Naive thymus-derived CD8-positive, alpha-beta T cell (primary cell): ENCODE data around the gene GUCY1A2. TPM values are rescaled to one million over a fixed set of nuclear protein-coding genes. Genes with fewer than 3 reads are reported as not detected.

ENCODE experiments used
- ATAC-seq, 2 donors: fragments of 150-1000 bp; cut with Tn5 transposase in 1 of 2; sonication (Bioruptor Pico), chemical (Tn5 transposase) in 1 of 2; 1 replicate in 1 of 2; 2 replicates in 1 of 2; pipeline ENCODE4 v1.10.0; 2021; ENCODE audit warnings: mild to moderate bottlenecking in 2 of 2, moderate library complexity in 2 of 2
- POLR2A ChIA-PET: fragments of 350-600 bp; sonication (Branson Sonifier 250); formaldehyde crosslinking; loops from one replicate; lab custom pipeline; 2021; ENCODE audit warnings: antibody characterized with exemption; lab: Charles Lee
- DNase-seq, 10 donors: peaks; one replicate each; pipeline versions ENCODE4 v3.0.0 to v3.0.0-alpha.2; 2020 to 2022
- H3K27ac Mint-ChIP-seq, 10 donors: one replicate each; pipeline ENCODE4 v1.8.0; 2020 to 2022; ENCODE audit warnings: mild to moderate bottlenecking in 10 of 10, mixed read lengths in 10 of 10, moderate library complexity in 4 of 10, inconsistent platforms in 1 of 10
- H3K27me3 Mint-ChIP-seq, 5 donors: one replicate each; pipeline ENCODE4 v1.8.0; 2021 to 2022; ENCODE audit warnings: mixed read lengths in 5 of 5
- H3K36me3 Mint-ChIP-seq, 3 donors: one replicate each; pipeline ENCODE4 v1.8.0; 2020 to 2022; ENCODE audit warnings: mixed read lengths in 3 of 3, mild to moderate bottlenecking in 2 of 3, inconsistent platforms in 1 of 3
- H3K4me1 Mint-ChIP-seq, 4 donors: one replicate each; pipeline ENCODE4 v1.8.0; 2021 to 2022; ENCODE audit warnings: mixed read lengths in 4 of 4
- H3K4me3 Mint-ChIP-seq, 10 donors: one replicate each; pipeline ENCODE4 v1.8.0; 2020 to 2022; ENCODE audit warnings: mild to moderate bottlenecking in 10 of 10, mixed read lengths in 10 of 10, moderate library complexity in 6 of 10, inconsistent platforms in 1 of 10
- H3K9me3 Mint-ChIP-seq, 9 donors: one replicate each; pipeline ENCODE4 v1.8.0; 2020 to 2022; ENCODE audit warnings: mixed read lengths in 9 of 9, mild to moderate bottlenecking in 3 of 9, inconsistent platforms in 1 of 9, moderate library complexity in 1 of 9
- polyA plus RNA-seq, 3 donors: library from polyadenylated mRNA; unstranded; fragments of 300-500 nt; fragmentation: Illumina TruSeq; gene quantifications; one replicate each; pipeline ENCODE4 v1.2.3, GENCODE V29; 2021
- total RNA-seq, 8 experiments: library from RNA in 2 of 8; stranded (reverse) in 2 of 8; gene quantifications; one replicate each; pipeline ENCODE4 v1.2.3 and lab custom pipeline; 2021 to 2026

GUCY1A2 gene
- total and polyA plus RNA-seq, 5 experiments from 2014 or later, result not detected

GRCh38 chr11:107018902-107019493, 722 bp upstream of the GUCY1A2 start:
- Mint-ChIP-seq H3K4me3 (peak overlapping the region in 4 of 10 donors; percentile 4 to 64 (median 18)), H3K27ac (no peak overlapping the region), H3K4me1 (peaks cover 3 to 6% (median 5%) of the 10 kb centered on the region in 4 donors), H3K27me3 (peaks cover 28 to 50% (median 43%) of the 10 kb centered on the region in 5 donors), H3K36me3 (peaks cover 0 to 9% (median 6%) of the 10 kb centered on the region in 3 donors), H3K9me3 (peaks cover 0 to 9% (median 0%) of the 10 kb centered on the region in 9 donors)
- no peak for DNase-seq
- no peak for ATAC-seq
- POLR2A ChIA-PET, result no interaction called here

- Mint-ChIP-seq H3K36me3 (peaks cover 0 to 9% (median 6%) of the 10 kb centered on the region in 3 donors), H3K27ac (peak overlapping the region in 1 of 10 donors; percentile 26), H3K9me3 (peaks cover 0 to 8% (median 0%) of the 10 kb centered on the region in 9 donors), H3K27me3 (peaks cover 25 to 46% (median 42%) of the 10 kb centered on the region in 5 donors), H3K4me1 (peaks cover 3 to 6% (median 5%) of the 10 kb centered on the region in 4 donors), H3K4me3 (peak overlapping the region in 7 of 10 donors; percentile 7 to 76 (median 64))
- POLR2A ChIA-PET, result no interaction called here
- DNase-seq (no peak), ATAC-seq (no peak)
These were observed 650 bp downstream of the GUCY1A2 start for GRCh38 chr11:107017433-107018218.

GRCh38 chr11:107017104-107017432, 1.2 kb downstream of the GUCY1A2 start:
- H3K36me3 Mint-ChIP-seq, result peaks cover 0 to 9% (median 6%) of the 10 kb centered on the region in 3 donors
- H3K27ac Mint-ChIP-seq, result peak overlapping the region in 1 of 10 donors; percentile 26
- H3K9me3 Mint-ChIP-seq, result peaks cover 0 to 6% (median 0%) of the 10 kb centered on the region in 9 donors
- POLR2A ChIA-PET, result no interaction called here
- peaks cover 24 to 44% (median 37%) of the 10 kb centered on the region in 5 donors for H3K27me3 Mint-ChIP-seq
- H3K4me1 Mint-ChIP-seq, result peaks cover 3 to 6% (median 5%) of the 10 kb centered on the region in 4 donors
- ATAC-seq, result no peak
- peak overlapping the region in 8 of 10 donors; percentile 7 to 76 (median 60) for H3K4me3 Mint-ChIP-seq
- DNase-seq, result no peak

GRCh38 chr11:107014871-107015270, 3.4 kb downstream of the GUCY1A2 start:
- Mint-ChIP-seq H3K27ac (no peak overlapping the region), H3K4me3 (no peak overlapping the region), H3K4me1 (peaks cover 3 to 6% (median 5%) of the 10 kb centered on the region in 4 donors), H3K36me3 (peaks cover 0 to 9% (median 6%) of the 10 kb centered on the region in 3 donors), H3K9me3 (peaks cover 0 to 7% (median 4%) of the 10 kb centered on the region in 9 donors), H3K27me3 (peaks cover 17 to 34% (median 25%) of the 10 kb centered on the region in 5 donors)
- POLR2A ChIA-PET, result no interaction called here
- no peak for DNase-seq
- ATAC-seq, result no peak

- Mint-ChIP-seq H3K27ac (no peak overlapping the region), H3K27me3 (peaks cover 11 to 21% (median 14%) of the 10 kb centered on the region in 5 donors), H3K36me3 (peaks cover 0 to 6% (median under 1%) of the 10 kb centered on the region in 3 donors), H3K4me3 (no peak overlapping the region), H3K4me1 (peaks cover under 1 to 2% (median under 1%) of the 10 kb centered on the region in 4 donors), H3K9me3 (peaks cover 0 to 10% (median 4%) of the 10 kb centered on the region in 9 donors)
- POLR2A ChIA-PET, result no interaction called here
- DNase-seq (no peak), ATAC-seq (no peak)
These were observed 6.3 kb downstream of the GUCY1A2 start for GRCh38 chr11:107011977-107012376.

DNA sequence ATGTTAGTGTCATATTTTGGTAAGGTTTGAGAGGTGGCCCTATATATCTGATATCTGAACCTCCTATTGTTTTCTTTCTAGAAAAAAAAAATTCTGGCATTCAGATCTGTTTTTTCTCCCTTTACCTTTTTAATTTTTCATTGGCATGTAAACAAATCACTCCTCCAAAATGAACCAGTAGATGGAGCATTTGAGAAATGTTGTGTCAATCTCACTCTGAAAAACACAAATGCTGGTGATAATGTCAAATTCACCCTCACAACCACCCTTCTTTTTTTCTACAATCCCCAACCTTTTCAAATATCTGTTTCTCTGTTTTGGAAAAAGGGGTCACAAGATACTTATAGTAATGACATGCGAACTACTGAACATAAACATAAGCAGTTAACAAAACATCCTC, 9.1 kb downstream of the GUCY1A2 start:
- H3K4me3 Mint-ChIP-seq, result no peak overlapping the region

DNA sequence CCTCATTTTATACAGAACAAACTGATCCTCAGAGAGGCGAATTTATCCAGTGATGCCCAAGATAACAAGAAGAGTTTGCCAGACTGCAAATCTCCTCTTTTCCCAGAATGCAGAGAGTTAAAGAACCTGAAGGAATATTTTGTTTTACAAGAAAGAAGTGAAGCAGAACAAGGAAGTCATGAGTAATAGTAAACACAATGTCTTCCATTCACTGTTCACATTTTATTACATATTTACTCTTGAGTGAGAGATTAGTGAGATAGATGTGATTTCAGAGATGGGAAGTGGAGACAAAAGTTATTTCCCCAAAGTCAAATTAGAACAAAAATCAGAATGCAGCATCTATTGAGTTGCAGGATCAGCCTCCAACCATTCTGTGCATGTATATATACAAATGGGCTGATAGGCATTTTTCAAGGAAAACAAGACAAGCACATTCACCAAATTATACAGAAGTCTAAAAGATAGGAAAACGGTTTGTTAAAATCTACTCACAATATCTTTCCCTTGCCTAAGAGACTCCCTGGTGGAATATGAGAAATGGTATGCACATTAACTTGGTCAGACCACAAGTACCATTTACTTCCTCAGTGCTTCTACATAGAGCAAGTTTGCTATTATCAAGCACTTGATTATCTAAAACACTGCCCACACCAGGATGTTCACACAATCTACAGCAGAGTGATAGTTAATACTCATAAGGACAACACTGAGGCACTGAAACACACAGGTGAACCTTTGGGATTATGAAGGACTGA, 12.0 kb downstream of the GUCY1A2 start:
- peaks cover 0 to 4% (median 0%) of the 10 kb centered on the region in 5 donors for H3K27me3 Mint-ChIP-seq
- POLR2A ChIA-PET, result no interaction called here
- no peaks in the 10 kb centered on the region for H3K36me3 Mint-ChIP-seq
- H3K4me1 Mint-ChIP-seq, result no peaks in the 10 kb centered on the region
- peaks cover 0 to 17% (median 2%) of the 10 kb centered on the region in 9 donors for H3K9me3 Mint-ChIP-seq
- no peak overlapping the region for H3K4me3 Mint-ChIP-seq
- DNase-seq (no peak), ATAC-seq (no peak)
- no peak overlapping the region for H3K27ac Mint-ChIP-seq

More for the DNA sequence above, 9.1 kb downstream of the GUCY1A2 start:
- H3K27me3 Mint-ChIP-seq, result peaks cover 0 to 2% (median 0%) of the 10 kb centered on the region in 5 donors
- peaks cover 0 to 17% (median 2%) of the 10 kb centered on the region in 9 donors for H3K9me3 Mint-ChIP-seq
- H3K27ac Mint-ChIP-seq, result no peak overlapping the region
- H3K36me3 Mint-ChIP-seq, result no peaks in the 10 kb centered on the region
- no peak for DNase-seq
- no peak for ATAC-seq
- POLR2A ChIA-PET, result no interaction called here
- H3K4me1 Mint-ChIP-seq, result no peaks in the 10 kb centered on the region

DNA sequence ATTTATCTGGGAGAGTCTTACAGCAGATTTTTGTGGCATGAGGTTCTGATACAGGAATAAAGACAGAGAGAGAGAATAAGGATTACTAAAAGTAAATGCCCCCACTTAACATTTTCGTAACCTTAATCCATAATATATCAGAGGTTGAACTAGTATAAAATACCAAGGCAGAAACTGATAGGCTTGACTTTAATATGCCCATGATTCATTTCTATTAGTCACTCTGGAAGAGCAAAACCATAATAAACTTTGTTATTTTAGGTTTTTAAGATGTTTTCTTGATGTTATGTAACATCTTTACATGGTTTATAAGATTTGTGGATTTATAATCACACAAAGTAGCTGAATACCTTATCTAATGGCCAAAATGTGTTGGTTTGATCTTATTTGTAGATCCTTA, 19.1 kb downstream of the GUCY1A2 start:
- POLR2A ChIA-PET, result no interaction called here
- no peaks in the 10 kb centered on the region for H3K36me3 Mint-ChIP-seq
- H3K4me1 Mint-ChIP-seq, result no peaks in the 10 kb centered on the region
- DNase-seq, result no peak
- H3K27me3 Mint-ChIP-seq, result peaks cover 0 to 4% (median 0%) of the 10 kb centered on the region in 5 donors
- ATAC-seq, result no peak
- no peak overlapping the region for H3K4me3 Mint-ChIP-seq
- peaks cover 0 to 2% (median 0%) of the 10 kb centered on the region in 9 donors for H3K9me3 Mint-ChIP-seq
- no peak overlapping the region for H3K27ac Mint-ChIP-seq

- no peak overlapping the region for H3K4me3 Mint-ChIP-seq
- no peaks in the 10 kb centered on the region for H3K4me1 Mint-ChIP-seq
- peaks cover 0 to 4% (median 0%) of the 10 kb centered on the region in 5 donors for H3K27me3 Mint-ChIP-seq
- H3K36me3 Mint-ChIP-seq, result no peaks in the 10 kb centered on the region
- no peak for ATAC-seq
- H3K9me3 Mint-ChIP-seq, result peaks cover 0 to 3% (median 0%) of the 10 kb centered on the region in 9 donors
- H3K27ac Mint-ChIP-seq, result no peak overlapping the region
- DNase-seq, result no peak
- POLR2A ChIA-PET, result no interaction called here
These were observed 19.4 kb downstream of the GUCY1A2 start for GRCh38 chr11:106998916-106999188.

DNA sequence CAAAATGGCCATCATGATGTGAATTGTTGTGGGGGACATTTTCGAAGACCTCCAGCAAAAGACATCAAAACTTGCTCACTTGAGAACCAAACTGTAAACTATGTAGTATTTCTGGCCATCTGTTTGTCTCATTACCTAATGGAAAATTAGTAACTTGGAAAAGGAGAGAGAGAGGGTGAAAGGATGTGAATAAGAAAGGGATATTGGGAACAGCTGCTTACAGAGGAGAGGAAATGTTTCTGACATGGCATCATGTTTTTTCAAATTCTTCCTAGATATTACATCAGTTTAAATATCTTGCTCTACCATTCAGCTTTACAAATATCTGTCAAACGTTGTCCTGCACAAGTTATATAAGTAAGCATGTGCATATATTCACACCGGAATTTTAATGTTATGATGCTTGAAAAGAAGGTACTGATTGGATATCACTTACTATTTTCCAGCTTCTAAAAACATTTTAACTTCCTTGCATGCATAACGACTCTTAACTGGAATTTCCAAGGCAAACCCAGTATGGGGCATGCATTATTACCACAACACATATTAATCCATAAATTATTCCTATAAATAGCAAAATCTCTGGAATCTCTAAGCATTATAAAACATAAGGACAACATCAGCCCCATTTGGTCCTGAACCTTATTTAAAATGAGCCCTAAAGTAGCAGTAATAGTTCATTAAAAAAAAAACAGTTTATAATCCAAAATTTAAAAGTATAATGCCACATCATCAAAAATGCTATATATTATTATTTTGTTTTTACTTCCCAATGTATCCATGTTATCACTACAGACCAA, 20.0 kb downstream of the GUCY1A2 start:
- H3K4me1 Mint-ChIP-seq, result no peaks in the 10 kb centered on the region
- H3K36me3 Mint-ChIP-seq, result no peaks in the 10 kb centered on the region
- POLR2A ChIA-PET, result no interaction called here
- H3K27me3 Mint-ChIP-seq, result peaks cover 0 to 2% (median 0%) of the 10 kb centered on the region in 5 donors
- no peak overlapping the region for H3K4me3 Mint-ChIP-seq
- peaks cover 0 to 3% (median 0%) of the 10 kb centered on the region in 9 donors for H3K9me3 Mint-ChIP-seq
- H3K27ac Mint-ChIP-seq, result no peak overlapping the region
- ATAC-seq, result no peak
- DNase-seq, result no peak

DNA sequence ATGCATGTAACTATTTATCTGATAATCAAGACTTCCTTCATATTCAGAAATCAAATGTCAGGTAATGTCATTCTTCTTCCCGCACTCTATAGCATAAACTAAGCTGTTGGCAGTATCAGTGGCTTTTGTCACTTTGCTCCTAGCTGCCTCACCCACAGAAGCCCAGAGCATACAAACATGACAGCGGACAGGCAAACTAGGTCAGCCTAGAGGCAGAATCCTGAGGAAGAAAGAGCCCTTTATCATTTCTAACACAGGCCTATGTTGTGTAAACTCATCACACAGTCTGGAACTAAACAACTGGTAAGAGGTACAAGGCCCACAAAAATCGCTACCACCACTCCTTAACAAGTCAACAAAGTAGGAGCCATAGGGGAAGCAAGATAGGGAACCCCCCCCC, 21.0 kb downstream of the GUCY1A2 start:
- ATAC-seq, result no peak
- H3K27ac Mint-ChIP-seq, result no peak overlapping the region
- H3K9me3 Mint-ChIP-seq, result peaks cover 0 to 9% (median 0%) of the 10 kb centered on the region in 9 donors
- H3K4me1 Mint-ChIP-seq, result no peaks in the 10 kb centered on the region
- no peak for DNase-seq
- H3K4me3 Mint-ChIP-seq, result no peak overlapping the region
- H3K36me3 Mint-ChIP-seq, result no peaks in the 10 kb centered on the region
- POLR2A ChIA-PET, result no interaction called here
- H3K27me3 Mint-ChIP-seq, result no peaks in the 10 kb centered on the region

- Mint-ChIP-seq H3K4me3 (no peak overlapping the region), H3K9me3 (peaks cover 0 to 9% (median 0%) of the 10 kb centered on the region in 9 donors), H3K27me3 (no peaks in the 10 kb centered on the region), H3K36me3 (no peaks in the 10 kb centered on the region), H3K4me1 (no peaks in the 10 kb centered on the region), H3K27ac (no peak overlapping the region)
- POLR2A ChIA-PET, result no interaction called here
- ATAC-seq (no peak), DNase-seq (no peak)
These were observed 21.6 kb downstream of the GUCY1A2 start for GRCh38 chr11:106996691-106997090.
